GM21786 (cell line): ENCODE data around the gene NFYA.
A peak's percentile ranks its signal among the peaks of the same experiment; 100 is the strongest.

ENCODE experiments used
- ATAC-seq: cut with Tn5 transposase; IDR thresholded peaks from one replicate; pipeline ENCODE4 v1.9.1; 2021; ENCODE audit not compliant: unreplicated experiment

NFYA gene

GRCh38 chr6:41072836-41073202 is at the start of gene NFYA:
NFYA (plus strand) TSS chr6:41072974; CDS start chr6:41079090, 6,116 bp downstream.
- ATAC-seq = peak; percentile 61

GRCh38 chr6:41023114-41023513 is 49.7 kb upstream of the NFYA start:
- ATAC-seq = no peak

GRCh38 chr6:41025966-41026530 is 46.7 kb upstream of the NFYA start:
- no peak for ATAC-seq

- no peak for ATAC-seq
These were observed 45.5 kb upstream of the NFYA start for GRCh38 chr6:41027241-41027640.

- ATAC-seq = peak; percentile 84
These were observed 44.8 kb upstream of the NFYA start for GRCh38 chr6:41027799-41028560.

- ATAC-seq = peak; percentile 32
These were observed 44.0 kb upstream of the NFYA start for GRCh38 chr6:41028561-41029412.

- no peak for ATAC-seq
These were observed 39.9 kb upstream of the NFYA start for GRCh38 chr6:41032830-41033229.

- no peak for ATAC-seq
These were observed 39.0 kb upstream of the NFYA start for GRCh38 chr6:41033776-41034175.

GRCh38 chr6:41036186-41036585 is 36.6 kb upstream of the NFYA start:
- no peak for ATAC-seq

- ATAC-seq = no peak
These were observed 36.2 kb upstream of the NFYA start for GRCh38 chr6:41036601-41037000.

GRCh38 chr6:41037107-41037900 is 35.5 kb upstream of the NFYA start:
- ATAC-seq = no peak

GRCh38 chr6:41038205-41038604 is 34.6 kb upstream of the NFYA start:
- ATAC-seq = no peak

GRCh38 chr6:41039060-41039998 is 33.4 kb upstream of the NFYA start, which contains the start of gene UNC5CL:
UNC5CL (minus strand) TSS chr6:41039221; CDS start chr6:41035074, 4,147 bp downstream.
- no peak for ATAC-seq

- no peak for ATAC-seq
These were observed 32.5 kb upstream of the NFYA start for GRCh38 chr6:41040101-41040939.

- no peak for ATAC-seq
These were observed 31.7 kb upstream of the NFYA start for GRCh38 chr6:41040940-41041536.

GRCh38 chr6:41042226-41043055 is 30.3 kb upstream of the NFYA start, which contains the start of gene TSPO2:
TSPO2 (plus strand) TSS chr6:41042467; CDS start chr6:41042986, 519 bp downstream.
- no peak for ATAC-seq

GRCh38 chr6:41043151-41043550 is 29.6 kb upstream of the NFYA start:
- ATAC-seq = no peak

- no peak for ATAC-seq
These were observed 27.1 kb upstream of the NFYA start for GRCh38 chr6:41045664-41046063.
